Neural cell (in vitro differentiated cells): ENCODE measurements around the gene CFAP161. TPM values are rescaled to one million over a fixed set of nuclear protein-coding genes. Genes with fewer than 3 reads are reported as not detected.

ENCODE experiments used
- H2AFZ ChIP-seq: fragments of 200-600, 300-800 bp; sonication (generic), shearing (Covaris generic); 2 replicates; pipeline ENCODE4 v1.6.0; 2014; ENCODE audit warnings: low read depth, mild to moderate bottlenecking, antibody characterized with exemption, low read length, moderate library complexity
- H3F3A ChIP-seq: fragments of 200-600 bp; shearing (Covaris generic); 2 replicates; pipeline ENCODE4 v1.6.1; 2016; ENCODE audit warnings: mild to moderate bottlenecking, moderate library complexity, mixed read lengths, antibody characterized with exemption, low read length; ENCODE audit not compliant: insufficient read depth, poor library complexity, severe bottlenecking
- H3K27ac ChIP-seq: fragments of 200-600, 300-800 bp; sonication (generic), shearing (Covaris generic); 2 replicates; pipeline ENCODE4 v1.5.1; 2014; ENCODE audit warnings: mild to moderate bottlenecking, low read length, moderate library complexity
- H3K27me3 ChIP-seq: fragments of 300-800, 200-600 bp; sonication (generic), shearing (Covaris generic); 2 replicates; pipeline ENCODE4 v1.6.0; 2014; ENCODE audit warnings: mild to moderate bottlenecking, low read depth, low read length, moderate library complexity; ENCODE audit not compliant: insufficient read depth
- H3K36me3 ChIP-seq: fragments of 300-800, 200-600 bp; sonication (generic), shearing (Covaris generic); 2 replicates; pipeline ENCODE4 v1.5.1; 2014; ENCODE audit warnings: mild to moderate bottlenecking, antibody characterized with exemption, low read length, moderate library complexity; ENCODE audit not compliant: insufficient read depth
- H3K4me2 ChIP-seq: fragments of 300-800, 200-600 bp; sonication (generic), shearing (Covaris generic); 2 replicates; pipeline ENCODE4 v1.6.0; 2014; ENCODE audit warnings: mild to moderate bottlenecking, low read length
- H3K4me3 ChIP-seq: fragments of 300-800, 200-600 bp; sonication (generic), shearing (Covaris generic); 2 replicates; pipeline ENCODE4 v1.5.1; 2014; ENCODE audit warnings: mild to moderate bottlenecking, low read length, moderate library complexity
- H3K79me2 ChIP-seq: fragments of 200-600 bp; shearing (Covaris generic); replicated peaks from 2 replicates; pipeline ENCODE4 v1.6.0; 2014; ENCODE audit warnings: mild to moderate bottlenecking, low read length, moderate library complexity; ENCODE audit not compliant: insufficient read depth
- H3K9ac ChIP-seq: fragments of 300-800, 200-600 bp; sonication (generic), shearing (Covaris generic); 2 replicates; pipeline ENCODE4 v1.6.1; 2016; ENCODE audit warnings: mild to moderate bottlenecking, low read length, mixed read lengths
- H3K9me2 ChIP-seq: fragments of 200-600 bp; shearing (Covaris generic); 2 replicates; pipeline ENCODE4 v1.6.1; 2016; ENCODE audit warnings: mild to moderate bottlenecking, low read length, mixed read lengths; ENCODE audit not compliant: insufficient read depth
- H3K9me3 ChIP-seq: fragments of 200-600, 300-800 bp; sonication (generic), shearing (Covaris generic); 2 replicates; pipeline ENCODE4 v1.6.1; 2016; ENCODE audit warnings: mild to moderate bottlenecking, mixed run types, low read length, moderate library complexity, mixed read lengths
- H4K20me1 ChIP-seq: fragments of 200-600 bp; shearing (Covaris generic); 2 replicates; pipeline ENCODE4 v1.6.1; 2016; ENCODE audit warnings: mild to moderate bottlenecking, mixed run types; ENCODE audit not compliant: insufficient read depth
- CTCF ChIP-seq: fragments of 450-650 bp; IDR thresholded peaks from 2 replicates; pipeline ENCODE4 v1.5.1; 2014; ENCODE audit warnings: antibody characterized with exemption, mild to moderate bottlenecking, moderate library complexity; ENCODE audit not compliant: poor library complexity, severe bottlenecking
- EP300 ChIP-seq: fragments of 450-650 bp; conservative IDR thresholded peaks from 2 replicates; pipeline ENCODE4 v1.6.1; 2014; ENCODE audit warnings: antibody characterized with exemption, mild to moderate bottlenecking, moderate library complexity; ENCODE audit not compliant: poor library complexity, severe bottlenecking
- EZH2 ChIP-seq: fragments of 200-600, 300-800 bp; shearing (Covaris generic), sonication (generic); IDR thresholded peaks from 2 replicates; pipeline ENCODE4 v1.6.1; 2014; ENCODE audit warnings: antibody characterized with exemption, low read length, borderline replicate concordance, mild to moderate bottlenecking; ENCODE audit not compliant: insufficient read depth, poor library complexity, severe bottlenecking
- MXI1 ChIP-seq: fragments of 450-650 bp; conservative IDR thresholded peaks from 2 replicates; pipeline ENCODE4 v1.6.1; 2014; ENCODE audit warnings: antibody characterized with exemption, mild to moderate bottlenecking; ENCODE audit not compliant: poor library complexity, severe bottlenecking
- POLR2AphosphoS5 ChIP-seq: IDR thresholded peaks from 2 replicates; pipeline ENCODE4 v1.6.1; 2012
- RAD21 ChIP-seq: fragments of 450-650 bp; conservative IDR thresholded peaks from 2 replicates; pipeline ENCODE4 v1.6.1; 2014; ENCODE audit warnings: antibody characterized with exemption, mild to moderate bottlenecking, moderate library complexity
- REST ChIP-seq: IDR thresholded peaks from 2 replicates; pipeline ENCODE4 v1.6.1; 2012; ENCODE audit warnings: borderline replicate concordance
- SMC3 ChIP-seq: fragments of 450-650 bp; conservative IDR thresholded peaks from 2 replicates; pipeline ENCODE4 v1.6.1; 2014; ENCODE audit warnings: antibody characterized with exemption, mild to moderate bottlenecking, moderate library complexity; ENCODE audit not compliant: poor library complexity
- TAF1 ChIP-seq: IDR thresholded peaks from 2 replicates; pipeline ENCODE4 v1.6.1; 2012; ENCODE audit warnings: low read depth
- polyA plus RNA-seq: library from polyadenylated mRNA; depleted of rRNA; stranded (reverse); fragments of >200 nt; gene quantifications from 2 replicates; pipeline ENCODE4 v1.2.3, GENCODE V29; 2014

CFAP161 gene
- polyA plus RNA-seq, 1 donor from 2014 or later, result not detected

GRCh38 chr15:81151389-81151788 lies 17.3 kb downstream of the CFAP161 start:
- H3K27ac ChIP-seq, result no peak overlapping the region
- H3K9me2 ChIP-seq, result no peaks in the 10 kb centered on the region
- H3K36me3 ChIP-seq, result no peaks in the 10 kb centered on the region
- H4K20me1 ChIP-seq, result no peaks in the 10 kb centered on the region
- no peak overlapping the region for H2AFZ ChIP-seq
- H3K79me2 ChIP-seq, result no peaks in the 10 kb centered on the region
- H3K9me3 ChIP-seq, result no peaks in the 10 kb centered on the region
- H3K9ac ChIP-seq, result no peak overlapping the region
- H3K4me2 ChIP-seq, result no peak overlapping the region
- H3K27me3 ChIP-seq, result no peaks in the 10 kb centered on the region
- no peaks in the 10 kb centered on the region for H3F3A ChIP-seq
- TF ChIP-seq SMC3, result no peak
- no peak for TF ChIP-seq RAD21
- TF ChIP-seq EP300, result no peak
- no peak for TF ChIP-seq CTCF
- no peak for TF ChIP-seq REST
- TF ChIP-seq MXI1, result no peak
- TF ChIP-seq TAF1, result no peak
- no peak for TF ChIP-seq POLR2AphosphoS5
- TF ChIP-seq EZH2, result no peak
- H3K4me3 ChIP-seq, result no peak overlapping the region

- Histone ChIP-seq H3K36me3 (no peaks in the 10 kb centered on the region), H3K27me3 (no peaks in the 10 kb centered on the region), H3K9ac (no peak overlapping the region), H3K9me2 (no peaks in the 10 kb centered on the region), H2AFZ (no peak overlapping the region), H3K9me3 (no peaks in the 10 kb centered on the region), H3K4me2 (no peak overlapping the region), H3K27ac (no peak overlapping the region), H3F3A (no peaks in the 10 kb centered on the region), H3K4me3 (no peak overlapping the region), H3K79me2 (no peaks in the 10 kb centered on the region), H4K20me1 (no peaks in the 10 kb centered on the region)
- TF ChIP-seq SMC3 (no peak), EP300 (no peak), POLR2AphosphoS5 (no peak), RAD21 (no peak), MXI1 (no peak), CTCF (no peak)
Measured at GRCh38 chr15:81152339-81152738, 18.3 kb downstream of the CFAP161 start.
